HG03520 (cell line): Measurements from ENCODE around the gene BEGAIN.

ENCODE experiments used
- ATAC-seq: cut with Tn5 transposase; IDR thresholded peaks from one replicate; pipeline ENCODE4 v1.9.1; 2021; ENCODE audit warnings: mild to moderate bottlenecking, moderate library complexity; ENCODE audit not compliant: unreplicated experiment

BEGAIN gene

GRCh38 chr14:100553471-100553870 is 33.7 kb downstream of the BEGAIN start:
- ATAC-seq: no peak

GRCh38 chr14:100552524-100553125 is 34.6 kb downstream of the BEGAIN start:
- ATAC-seq: no peak

GRCh38 chr14:100551056-100551455 is 36.2 kb downstream of the BEGAIN start:
- ATAC-seq: no peak

- no peak for ATAC-seq
Measured at GRCh38 chr14:100549834-100550625, 37.2 kb downstream of the BEGAIN start.

GRCh38 chr14:100548939-100549338 is 38.3 kb downstream of the BEGAIN start:
- ATAC-seq: no peak

- no peak for ATAC-seq
Measured at GRCh38 chr14:100548295-100548655, 38.9 kb downstream of the BEGAIN start.

GRCh38 chr14:100547633-100548294 is 39.5 kb downstream of the BEGAIN start:
- ATAC-seq: no peak

GRCh38 chr14:100546051-100546443 is 41.2 kb downstream of the BEGAIN start:
- ATAC-seq: no peak

- ATAC-seq: no peak
Measured at GRCh38 chr14:100545359-100545758, 41.9 kb downstream of the BEGAIN start.

GRCh38 chr14:100544506-100545141 is 42.6 kb downstream of the BEGAIN start:
- ATAC-seq: no peak

- ATAC-seq: no peak
Measured at GRCh38 chr14:100543471-100544455, 43.5 kb downstream of the BEGAIN start.

- no peak for ATAC-seq
Measured at GRCh38 chr14:100542619-100543205, 44.5 kb downstream of the BEGAIN start.

- ATAC-seq: no peak
Measured at GRCh38 chr14:100541621-100542560, 45.3 kb downstream of the BEGAIN start.

- no peak for ATAC-seq
Measured at GRCh38 chr14:100540926-100541620, 46.1 kb downstream of the BEGAIN start.

- no peak for ATAC-seq
Measured at GRCh38 chr14:100540141-100540925, 46.9 kb downstream of the BEGAIN start.

GRCh38 chr14:100539766-100540140 is 47.5 kb downstream of the BEGAIN start:
- ATAC-seq: no peak

GRCh38 chr14:100539003-100539660 is 48.1 kb downstream of the BEGAIN start:
- ATAC-seq: no peak
